Hepatocyte (in vitro differentiated cells): ENCODE results near the gene KRTAP10-5.
"Not testable (repeated sequence)": the region's sequence is repeated elsewhere in the genome, so short reads cannot be mapped to it uniquely, and the experiment has no call there.

ENCODE experiments used
- EZH2 ChIP-seq: fragments of 200-600 bp; sonication (generic); IDR thresholded peaks from 2 replicates; pipeline ENCODE4 v1.6.1; 2016; ENCODE audit warnings: antibody characterized with exemption, mild to moderate bottlenecking, borderline replicate concordance
- TF ChIP-seq, protein P1 (sequence below): fragments of 200-600 bp; sonication (generic); IDR thresholded peaks from 2 replicates; pipeline ENCODE4 v1.5.1; 2016; ENCODE audit warnings: antibody characterized with exemption, mild to moderate bottlenecking; ENCODE audit not compliant: poor library complexity

DNA sequence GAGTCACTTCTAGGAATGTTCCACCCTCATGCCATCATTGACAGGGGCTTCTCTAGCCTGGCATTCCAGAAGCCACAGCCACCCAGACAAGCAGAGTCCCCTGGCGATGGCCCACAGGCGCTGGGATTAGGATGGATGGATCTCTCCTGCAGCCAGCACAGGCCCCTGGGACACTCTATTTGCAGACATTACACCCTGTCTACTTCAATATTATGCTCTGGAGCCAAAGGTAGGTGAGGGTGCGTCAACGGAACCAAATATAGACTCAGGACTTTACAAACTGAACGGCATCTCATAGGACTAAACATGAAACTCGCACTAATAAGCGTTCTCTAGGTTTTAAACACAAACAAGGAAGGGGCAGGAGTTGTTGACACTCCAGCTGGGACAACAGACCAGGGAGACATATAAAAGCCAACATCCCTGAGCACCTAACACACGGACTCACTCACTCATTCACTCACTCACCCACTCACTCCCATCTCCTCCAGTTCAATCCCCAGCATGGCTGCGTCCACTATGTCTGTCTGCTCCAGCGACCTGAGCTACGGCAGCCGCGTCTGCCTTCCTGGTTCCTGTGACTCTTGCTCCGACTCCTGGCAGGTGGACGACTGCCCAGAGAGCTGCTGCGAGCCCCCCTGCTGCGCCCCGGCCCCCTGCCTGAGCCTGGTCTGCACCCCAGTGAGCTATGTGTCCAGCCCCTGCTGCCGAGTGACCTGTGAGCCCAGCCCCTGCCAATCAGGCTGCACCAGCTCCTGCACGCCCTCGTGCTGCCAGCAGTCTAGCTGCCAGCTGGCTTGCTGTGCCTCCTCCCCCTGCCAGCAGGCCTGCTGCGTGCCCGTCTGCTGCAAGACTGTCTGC lies 19.9 kb upstream of the KRTAP10-5 start, which contains the start of gene KRTAP10-7:
- TF ChIP-seq, protein P1, sequence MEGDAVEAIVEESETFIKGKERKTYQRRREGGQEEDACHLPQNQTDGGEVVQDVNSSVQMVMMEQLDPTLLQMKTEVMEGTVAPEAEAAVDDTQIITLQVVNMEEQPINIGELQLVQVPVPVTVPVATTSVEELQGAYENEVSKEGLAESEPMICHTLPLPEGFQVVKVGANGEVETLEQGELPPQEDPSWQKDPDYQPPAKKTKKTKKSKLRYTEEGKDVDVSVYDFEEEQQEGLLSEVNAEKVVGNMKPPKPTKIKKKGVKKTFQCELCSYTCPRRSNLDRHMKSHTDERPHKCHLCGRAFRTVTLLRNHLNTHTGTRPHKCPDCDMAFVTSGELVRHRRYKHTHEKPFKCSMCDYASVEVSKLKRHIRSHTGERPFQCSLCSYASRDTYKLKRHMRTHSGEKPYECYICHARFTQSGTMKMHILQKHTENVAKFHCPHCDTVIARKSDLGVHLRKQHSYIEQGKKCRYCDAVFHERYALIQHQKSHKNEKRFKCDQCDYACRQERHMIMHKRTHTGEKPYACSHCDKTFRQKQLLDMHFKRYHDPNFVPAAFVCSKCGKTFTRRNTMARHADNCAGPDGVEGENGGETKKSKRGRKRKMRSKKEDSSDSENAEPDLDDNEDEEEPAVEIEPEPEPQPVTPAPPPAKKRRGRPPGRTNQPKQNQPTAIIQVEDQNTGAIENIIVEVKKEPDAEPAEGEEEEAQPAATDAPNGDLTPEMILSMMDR: not testable (repeated sequence)
- TF ChIP-seq EZH2: not testable (repeated sequence)
